ENCODE measurements around the gene BPIFA1.

The BPIFA1 gene

GRCh38 chr20:33235696-33236095 is at the start of gene BPIFA1:
BPIFA1 (plus strand) TSS chr20:33235996; CDS start chr20:33237712, 1,716 bp downstream.
- DNase-seq: no peak

GRCh38 chr20:33187491-33187890 is 48.3 kb upstream of the BPIFA1 start:
- no peak for DNase-seq

GRCh38 chr20:33188421-33188820 is 47.4 kb upstream of the BPIFA1 start:
- DNase-seq: no peak

GRCh38 chr20:33191484-33191883 is 44.3 kb upstream of the BPIFA1 start:
- no peak for DNase-seq

GRCh38 chr20:33191955-33192354 is 43.8 kb upstream of the BPIFA1 start:
- no peak for DNase-seq

- DNase-seq: no peak
Measured at GRCh38 chr20:33192912-33193501, 42.8 kb upstream of the BPIFA1 start.

- DNase-seq: no peak
Measured at GRCh38 chr20:33199026-33199425, 36.8 kb upstream of the BPIFA1 start.

- DNase-seq: no peak
Measured at GRCh38 chr20:33202451-33202850, 33.3 kb upstream of the BPIFA1 start.

- DNase-seq: no peak
Measured at GRCh38 chr20:33203444-33203843, 32.4 kb upstream of the BPIFA1 start.

- DNase-seq: no peak
Measured at GRCh38 chr20:33209789-33210188, 26.0 kb upstream of the BPIFA1 start.

GRCh38 chr20:33210371-33210770 is 25.4 kb upstream of the BPIFA1 start:
- DNase-seq: no peak

- DNase-seq: peak; percentile 28
Measured at GRCh38 chr20:33211817-33212424, 23.9 kb upstream of the BPIFA1 start.

- no peak for DNase-seq
Measured at GRCh38 chr20:33217052-33217451, 18.7 kb upstream of the BPIFA1 start, which contains the start of gene BPIFA3. BPIFA3 (plus strand) TSS chr20:33217352; CDS start chr20:33217537, 185 bp downstream.

- DNase-seq: no peak
Measured at GRCh38 chr20:33224399-33224798, 11.4 kb upstream of the BPIFA1 start.

GRCh38 chr20:33229843-33230242 is 6.0 kb upstream of the BPIFA1 start:
- no peak for DNase-seq

GRCh38 chr20:33231237-33231636 is 4.6 kb upstream of the BPIFA1 start:
- DNase-seq: no peak

GRCh38 chr20:33232486-33233072 is 3.2 kb upstream of the BPIFA1 start:
- peak; percentile 15 for DNase-seq

GRCh38 chr20:33233129-33233774 is 2.5 kb upstream of the BPIFA1 start:
- no peak for DNase-seq

- DNase-seq: no peak
Measured at GRCh38 chr20:33234050-33234449, 1.7 kb upstream of the BPIFA1 start.

- no peak for DNase-seq
Measured at GRCh38 chr20:33236351-33236750, 555 bp downstream of the BPIFA1 start.

- DNase-seq: no peak
Measured at GRCh38 chr20:33237989-33238388, 2.2 kb downstream of the BPIFA1 start.

- DNase-seq: no peak
Measured at GRCh38 chr20:33239418-33239817, 3.6 kb downstream of the BPIFA1 start.

GRCh38 chr20:33239979-33240736 is 4.4 kb downstream of the BPIFA1 start:
- no peak for DNase-seq
